Adrenal gland (tissue), 12 donors: Measurements from ENCODE around the gene COBLL1. TPM values are rescaled to one million over a fixed set of nuclear protein-coding genes. Genes with fewer than 3 reads are reported as not detected.

Experiments used
- DNase-seq, 7 donors: peaks; one replicate each; pipeline ENCODE4 v3.0.0-alpha.2; 2019 to 2020
- H3K27ac ChIP-seq, 5 donors: fragments of 200-600 bp; sonication (generic) in 4 of 5; 1 replicate in 3 of 5; 2 replicates in 2 of 5; pipeline versions ENCODE4 v1.5.1 to v1.8.0; 2016 to 2020; ENCODE audit warnings: mild to moderate bottlenecking in 1 of 5
- H3K27me3 ChIP-seq: fragments of 200-600 bp; 2 replicates; pipeline ENCODE4 v1.8.0; 2021
- H3K36me3 ChIP-seq, 2 donors: fragments of 200-600 bp; replicated peaks in 1 of 2; 1 replicate in 1 of 2; 2 replicates in 1 of 2; pipeline versions ENCODE4 v1.5.1 to v1.8.0; 2018 to 2022
- H3K4me1 ChIP-seq, 2 donors: fragments of 200-600 bp; replicated peaks in 1 of 2; 1 replicate in 1 of 2; 2 replicates in 1 of 2; pipeline versions ENCODE4 v1.5.1 to v1.8.0; 2018 to 2021
- H3K4me3 ChIP-seq, 4 donors: fragments of 200-600 bp; sonication (generic) in 3 of 4; one replicate each; pipeline ENCODE4 v1.5.1; 2016 to 2018
- H3K9me3 ChIP-seq, 3 donors: fragments of 200-600 bp; sonication (generic) in 1 of 3; replicated peaks in 1 of 3; 1 replicate in 2 of 3; 2 replicates in 1 of 3; pipeline versions ENCODE4 v1.5.1 to v1.8.0; 2016 to 2021
- CTCF ChIP-seq, 6 experiments: fragments of 450-650 bp in 4 of 6; fragments of 200-600 bp in 2 of 6; sonication (generic) in 1 of 6; IDR thresholded peaks; 1 replicate in 5 of 6; 2 replicates in 1 of 6; pipeline versions ENCODE4 v1.5.1 to v1.8.0; 2016 to 2021; ENCODE audit warnings: antibody characterized with exemption in 6 of 6, mild to moderate bottlenecking in 2 of 6, moderate library complexity in 1 of 6
- POLR2A ChIP-seq, 2 donors: fragments of 450-650 bp; IDR thresholded peaks; one replicate each; pipeline ENCODE4 v1.6.1; 2017; ENCODE audit warnings: antibody characterized with exemption in 2 of 2, mild to moderate bottlenecking in 2 of 2, moderate library complexity in 1 of 2
- WGBS, 4 donors: extraction: QIAGEN DNeasy Blood & Tissue Kit in 2 of 4; methylation state at CpG; one replicate each; pipeline versions ENCODE4 v1.1.5 to v1.1.7; 2013 to 2017; 5-methylcytosine and 5-hydroxymethylcytosine counted together
- intact Hi-C, 2 donors: fragments of 100-400 bp; cut with DNase I; formaldehyde crosslinking; loops; one replicate each; pipeline versions ENCODE4 v1.14.1 to v1.15.0; 2022 to 2023
- polyA plus RNA-seq, 3 donors: library from polyadenylated mRNA; stranded (reverse); fragments of 200-250 nt in 2 of 3; fragments of 350-450 nt in 1 of 3; fragmentation: Illumina TruSeq in 1 of 3; extraction: RNeasy Lipid Tissue Mini Kit (QIAGEN cat#74804) in 1 of 3; gene quantifications; one replicate each; pipeline ENCODE4 v1.2.3, GENCODE V29; 2013 to 2014
- total RNA-seq, 9 donors: library from RNA; depleted of rRNA in 4 of 9; stranded (reverse); fragments of >200 nt in 4 of 9; fragments of 120-200 nt in 1 of 9; fragmentation: NEBNext Ultra II Directional in 1 of 9; extraction: Animal tissue kit (Norgen Biotek cat#: 25700) in 1 of 9; gene quantifications; one replicate each; pipeline versions ENCODE4 v1.1.0 to v1.2.4, GENCODE V29; 2013 to 2023
- donor health status: healthy with polysubstance abuse.
- donor health status: Bipolar disorder and iron deficiency.
- donor health status: DM: yes; HTN: yes; CAD: no.
- donor health status: DM: no; HTN: no; CAD: no.
- donor health status: DM: no; HTN: no; CAD: no.
- donor health status: DM: yes; HTN: yes; CAD: no.

COBLL1 gene
- total and polyA plus RNA-seq, 12 donors: 25.8 to 365 (median 212) TPM

DNA sequence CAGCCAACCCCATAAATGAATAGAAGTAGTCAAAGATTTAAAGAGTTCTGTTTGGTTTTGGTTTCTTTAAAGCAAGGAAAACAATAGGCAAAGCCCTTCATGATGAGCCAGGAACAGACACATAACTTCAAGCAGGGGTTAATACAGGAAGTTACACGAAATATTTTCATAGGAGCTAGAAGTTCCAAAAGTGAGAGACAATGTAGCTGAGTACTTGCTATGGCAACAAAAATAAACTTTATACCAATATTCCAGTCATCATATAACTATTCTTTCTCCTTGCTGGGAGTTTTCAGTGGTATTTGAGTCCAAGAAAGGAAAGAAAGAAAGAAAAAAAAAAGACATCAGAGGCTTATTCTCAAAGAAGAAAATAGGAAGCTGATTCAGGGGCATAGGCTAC, 56.2 kb downstream of the COBLL1 start:
- Histone ChIP-seq H3K4me3 (no peak overlapping the region), H3K27me3 (no peaks in the 10 kb centered on the region), H3K27ac (peak overlapping the region in 2 of 5 donors; percentile 22 to 25), H3K4me1 (peaks cover 18 to 42% of the 10 kb centered on the region in 2 donors), H3K9me3 (no peaks in the 10 kb centered on the region), H3K36me3 (no peaks in the 10 kb centered on the region)
- WGBS, 4 donors: 4 to 26% (median 15%) methylated on average over 1 of the region's 1 CpG
- no peak for TF ChIP-seq POLR2A (IDR thresholded peaks at IDR 0.05)
- no peak for TF ChIP-seq CTCF (IDR thresholded peaks at IDR 0.05)
- no peak for DNase-seq
- intact Hi-C loops: no loop called here

GRCh38 chr2:164784376-164784775, 57.2 kb downstream of the COBLL1 start:
- TF ChIP-seq CTCF (IDR thresholded peaks at IDR 0.05) (no peak), POLR2A (IDR thresholded peaks at IDR 0.05) (no peak)
- Histone ChIP-seq H3K4me1 (peaks cover 18 to 42% of the 10 kb centered on the region in 2 donors), H3K27me3 (no peaks in the 10 kb centered on the region), H3K9me3 (no peaks in the 10 kb centered on the region), H3K27ac (no peak overlapping the region), H3K36me3 (no peaks in the 10 kb centered on the region), H3K4me3 (no peak overlapping the region)
- no peak for DNase-seq
- WGBS, 4 donors: 91 to 98% (median 95%) methylated on average over 2 of the region's 2 CpGs
- intact Hi-C loops: no loop called here

GRCh38 chr2:164782323-164782722, 59.3 kb downstream of the COBLL1 start:
- no peaks in the 10 kb centered on the region for H3K9me3 ChIP-seq
- peak in 3 of 7 donors; percentile 45 to 64 (median 62) for DNase-seq
- WGBS, 4 donors: 43 to 61% (median 48%) methylated on average over 2 of the region's 2 CpGs
- no peaks in the 10 kb centered on the region for H3K27me3 ChIP-seq
- H3K4me1 ChIP-seq: peaks cover 28 to 57% of the 10 kb centered on the region in 2 donors
- no peak overlapping the region for H3K4me3 ChIP-seq
- intact Hi-C loops: no loop called here
- H3K36me3 ChIP-seq: no peaks in the 10 kb centered on the region
- peak overlapping the region in 2 of 5 donors; percentile 19 to 23 for H3K27ac ChIP-seq
- TF ChIP-seq POLR2A (IDR thresholded peaks at IDR 0.05) (no peak), CTCF (IDR thresholded peaks at IDR 0.05) (no peak)

DNA sequence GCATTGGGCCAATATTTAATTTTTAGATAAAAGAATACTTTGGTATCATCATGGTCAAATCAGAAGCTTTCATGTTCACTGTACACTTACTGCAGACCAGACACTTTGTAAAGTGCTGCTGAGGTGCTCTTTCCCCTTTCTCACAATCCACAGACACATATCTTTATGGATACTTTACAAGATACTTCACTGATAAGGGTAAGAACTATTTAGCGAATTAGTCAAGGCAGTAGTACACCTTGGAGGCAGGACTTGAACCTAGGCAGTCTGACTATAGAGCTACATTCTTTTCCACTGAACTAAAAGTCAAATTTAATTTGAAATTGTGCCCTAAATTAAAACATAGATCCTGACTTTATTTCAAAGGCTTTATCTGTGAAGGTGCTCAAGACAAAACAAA, 60.2 kb downstream of the COBLL1 start:
- intact Hi-C loops: no loop called here

More for the DNA sequence above, 60.2 kb downstream of the COBLL1 start:
- 68 to 80% (median 71%) methylated on average over 1 of the region's 1 CpG for WGBS, 4 donors
- Histone ChIP-seq H3K27me3 (no peaks in the 10 kb centered on the region), H3K9me3 (no peaks in the 10 kb centered on the region), H3K4me1 (peaks cover 28 to 58% of the 10 kb centered on the region in 2 donors), H3K4me3 (no peak overlapping the region), H3K36me3 (no peaks in the 10 kb centered on the region), H3K27ac (peak overlapping the region in 3 of 5 donors; percentile 11 to 23 (median 19))
- no peak for DNase-seq
- no peak for TF ChIP-seq POLR2A (IDR thresholded peaks at IDR 0.05)
- TF ChIP-seq CTCF (IDR thresholded peaks at IDR 0.05): no peak
